RWPE2 (cell line): Measurements from ENCODE around the gene INMT.
A peak's percentile ranks its signal among the peaks of the same experiment; 100 is the strongest.

Source experiments
- ATAC-seq: fragments of 200-7000 bp; cut with Tn5 transposase; 3 replicates; pipeline ENCODE4 v1.9.1; 2021; ENCODE audit warnings: low read depth
- DNase-seq: peaks from one replicate; pipeline ENCODE4 v3.0.0-alpha.2; 2020; ENCODE audit warnings: low spot score
- H3K27ac ChIP-seq: fragments of 450-650 bp; 2 replicates; pipeline ENCODE4 v1.5.1; 2017; ENCODE audit warnings: mild to moderate bottlenecking; ENCODE audit not compliant: poor library complexity, severe bottlenecking
- H3K27me3 ChIP-seq: fragments of 250-450 bp; sonication (Bioruptor Pico); 2 replicates; pipeline ENCODE4 v1.5.1; 2021; ENCODE audit warnings: mild to moderate bottlenecking, moderate library complexity; ENCODE audit not compliant: insufficient read depth, poor library complexity, severe bottlenecking
- H3K36me3 ChIP-seq: fragments of 250-450 bp; sonication (Bioruptor Pico); 2 replicates; pipeline ENCODE4 v1.5.1; 2020; ENCODE audit warnings: low read depth, mild to moderate bottlenecking, moderate library complexity
- H3K4me1 ChIP-seq: fragments of 250-450 bp; sonication (Bioruptor Pico); 2 replicates; pipeline ENCODE4 v1.5.1; 2021; ENCODE audit warnings: mild to moderate bottlenecking, moderate library complexity; ENCODE audit not compliant: insufficient read depth, poor library complexity, severe bottlenecking
- H3K4me3 ChIP-seq: fragments of 250-450 bp; sonication (Bioruptor Pico); 2 replicates; pipeline ENCODE4 v1.5.1; 2021; ENCODE audit warnings: mild to moderate bottlenecking, moderate library complexity; ENCODE audit not compliant: severe bottlenecking
- H3K9me3 ChIP-seq: fragments of 250-450 bp; sonication (Bioruptor Pico); 2 replicates; pipeline ENCODE4 v1.5.1; 2021; ENCODE audit warnings: mild to moderate bottlenecking, moderate library complexity; ENCODE audit not compliant: severe bottlenecking
- TF ChIP-seq, protein P1 (sequence below): fragments of 450-650 bp; IDR thresholded peaks from one replicate; pipeline ENCODE4 v1.5.1; 2017; ENCODE audit warnings: mild to moderate bottlenecking, moderate library complexity; ENCODE audit not compliant: poor library complexity, severe bottlenecking

INMT gene

DNA sequence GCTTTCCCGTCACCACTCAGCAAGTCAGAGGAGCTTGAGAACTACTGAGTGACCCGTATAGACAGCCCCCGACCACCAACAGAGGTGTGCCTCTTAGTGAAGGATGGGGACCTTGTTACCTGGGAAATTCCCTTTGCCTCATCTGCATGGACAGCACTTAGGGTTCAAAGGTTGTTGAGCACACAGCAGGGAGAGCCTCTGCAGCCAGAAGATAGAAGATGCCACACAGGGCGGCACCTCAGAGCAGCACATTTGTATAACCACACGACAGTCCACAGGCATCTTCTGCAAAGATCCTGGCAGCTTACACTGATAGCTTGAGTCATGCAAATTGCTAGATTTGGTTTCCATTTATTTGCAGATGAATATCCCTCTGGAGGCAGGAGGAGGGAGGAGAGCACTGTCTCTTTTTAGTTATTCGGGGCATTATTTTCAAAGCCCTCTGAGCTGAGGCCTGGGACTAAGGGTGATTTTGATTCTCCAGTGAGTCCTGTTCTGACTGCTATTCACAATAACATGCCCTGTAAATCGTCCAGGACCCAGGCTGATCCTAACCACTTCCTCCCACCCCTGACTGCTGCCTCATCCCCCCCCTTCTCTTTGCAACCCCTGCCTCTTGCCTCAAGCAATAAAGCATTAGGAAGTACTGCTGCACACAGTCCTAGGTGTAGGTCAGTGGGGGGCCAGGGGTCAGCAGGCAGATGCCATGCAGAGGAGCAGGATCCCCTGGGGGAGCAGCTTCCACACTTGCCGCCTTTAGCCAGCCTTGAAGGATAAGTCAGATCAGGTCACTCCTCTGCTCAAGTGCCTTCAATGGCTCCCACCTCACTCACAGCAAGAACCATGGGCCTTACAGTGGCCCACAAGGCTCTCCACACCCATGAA lies 24.6 kb upstream of the INMT start:
- Histone ChIP-seq H3K4me3 (no peak overlapping the region), H3K36me3 (no peaks in the 10 kb centered on the region), H3K9me3 (no peaks in the 10 kb centered on the region), H3K4me1 (no peaks in the 10 kb centered on the region), H3K27ac (no peak overlapping the region), H3K27me3 (peaks cover 18% of the 10 kb centered on the region)
- DNase-seq: no peak
- TF ChIP-seq, protein P1, sequence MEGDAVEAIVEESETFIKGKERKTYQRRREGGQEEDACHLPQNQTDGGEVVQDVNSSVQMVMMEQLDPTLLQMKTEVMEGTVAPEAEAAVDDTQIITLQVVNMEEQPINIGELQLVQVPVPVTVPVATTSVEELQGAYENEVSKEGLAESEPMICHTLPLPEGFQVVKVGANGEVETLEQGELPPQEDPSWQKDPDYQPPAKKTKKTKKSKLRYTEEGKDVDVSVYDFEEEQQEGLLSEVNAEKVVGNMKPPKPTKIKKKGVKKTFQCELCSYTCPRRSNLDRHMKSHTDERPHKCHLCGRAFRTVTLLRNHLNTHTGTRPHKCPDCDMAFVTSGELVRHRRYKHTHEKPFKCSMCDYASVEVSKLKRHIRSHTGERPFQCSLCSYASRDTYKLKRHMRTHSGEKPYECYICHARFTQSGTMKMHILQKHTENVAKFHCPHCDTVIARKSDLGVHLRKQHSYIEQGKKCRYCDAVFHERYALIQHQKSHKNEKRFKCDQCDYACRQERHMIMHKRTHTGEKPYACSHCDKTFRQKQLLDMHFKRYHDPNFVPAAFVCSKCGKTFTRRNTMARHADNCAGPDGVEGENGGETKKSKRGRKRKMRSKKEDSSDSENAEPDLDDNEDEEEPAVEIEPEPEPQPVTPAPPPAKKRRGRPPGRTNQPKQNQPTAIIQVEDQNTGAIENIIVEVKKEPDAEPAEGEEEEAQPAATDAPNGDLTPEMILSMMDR: no peak
- peak; percentile 33; the same call in 1 of the 3 replicates for ATAC-seq

- Histone ChIP-seq H3K36me3 (no peaks in the 10 kb centered on the region), H3K27me3 (peaks cover 18% of the 10 kb centered on the region), H3K4me3 (no peak overlapping the region), H3K9me3 (no peaks in the 10 kb centered on the region), H3K4me1 (no peaks in the 10 kb centered on the region), H3K27ac (no peak overlapping the region)
- ATAC-seq (no peak), DNase-seq (no peak)
- TF ChIP-seq, protein P1: no peak
Observed at GRCh38 chr7:30728591-30729100, 23.3 kb upstream of the INMT start.

- no peaks in the 10 kb centered on the region for H3K36me3 ChIP-seq
- TF ChIP-seq, protein P1: no peak
- no peaks in the 10 kb centered on the region for H3K9me3 ChIP-seq
- H3K27ac ChIP-seq: no peak overlapping the region
- H3K4me1 ChIP-seq: no peaks in the 10 kb centered on the region
- ATAC-seq (no peak), DNase-seq (no peak)
- H3K4me3 ChIP-seq: no peak overlapping the region
- H3K27me3 ChIP-seq: peaks cover 13% of the 10 kb centered on the region
Observed at GRCh38 chr7:30729642-30730041, 22.3 kb upstream of the INMT start.

DNA sequence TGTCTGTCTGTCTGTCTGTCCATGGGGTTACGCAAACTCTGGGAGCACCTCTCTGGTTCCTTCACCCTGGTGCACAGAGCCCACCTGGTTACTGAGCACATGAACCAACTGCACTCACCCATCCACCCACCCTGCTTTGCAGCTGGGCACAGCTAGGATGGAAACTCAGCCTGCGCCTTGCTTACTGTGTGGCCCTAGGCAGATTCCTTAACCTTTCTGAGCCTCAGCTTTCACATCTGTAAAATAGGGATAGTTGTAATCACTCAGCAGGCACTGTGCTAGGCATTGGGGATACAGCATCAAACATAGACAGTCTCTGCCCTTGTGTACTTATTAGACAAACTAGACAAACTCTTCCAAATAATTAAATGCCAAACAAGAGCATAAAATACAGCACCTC lies 21.8 kb upstream of the INMT start:
- peaks cover 9% of the 10 kb centered on the region for H3K27me3 ChIP-seq
- H3K9me3 ChIP-seq: no peaks in the 10 kb centered on the region
- no peaks in the 10 kb centered on the region for H3K4me1 ChIP-seq
- no peak overlapping the region for H3K27ac ChIP-seq
- DNase-seq: no peak
- ATAC-seq: no peak
- no peaks in the 10 kb centered on the region for H3K36me3 ChIP-seq
- TF ChIP-seq, protein P1: no peak
- H3K4me3 ChIP-seq: no peak overlapping the region

- Histone ChIP-seq H3K36me3 (no peaks in the 10 kb centered on the region), H3K4me3 (no peak overlapping the region), H3K27ac (no peak overlapping the region), H3K27me3 (peaks cover 4% of the 10 kb centered on the region), H3K9me3 (no peaks in the 10 kb centered on the region), H3K4me1 (no peaks in the 10 kb centered on the region)
- TF ChIP-seq, protein P1: no peak
- ATAC-seq: no peak
- DNase-seq: no peak
Observed at GRCh38 chr7:30730996-30731395, 20.9 kb upstream of the INMT start.
